ENCODE data around the gene AEBP1.

Gene AEBP1

GRCh38 chr7:44084701-44085100 is 19.4 kb upstream of the AEBP1 start:
- DNase-seq (ENCODE audit: low read depth in 2 of 3, low spot score in 1 of 3): no peak

- no peak for DNase-seq (ENCODE audit: low read depth in 2 of 3, low spot score in 1 of 3)
Observed at GRCh38 chr7:44085546-44085945, 18.6 kb upstream of the AEBP1 start.

- DNase-seq (ENCODE audit: low read depth in 2 of 3, low spot score in 1 of 3): no peak
Observed at GRCh38 chr7:44086627-44087026, 17.5 kb upstream of the AEBP1 start.

- DNase-seq (ENCODE audit: low read depth in 2 of 3, low spot score in 1 of 3): no peak
Observed at GRCh38 chr7:44087911-44088838, 16.0 kb upstream of the AEBP1 start.

GRCh38 chr7:44093102-44093641 is 11.0 kb upstream of the AEBP1 start:
- no peak for DNase-seq (ENCODE audit: low read depth in 2 of 3, low spot score in 1 of 3)

- DNase-seq (ENCODE audit: low read depth in 2 of 3, low spot score in 1 of 3): no peak
Observed at GRCh38 chr7:44094365-44094764, 9.8 kb upstream of the AEBP1 start.

- DNase-seq (ENCODE audit: low read depth in 2 of 3, low spot score in 1 of 3): no peak
Observed at GRCh38 chr7:44094883-44095592, 9.1 kb upstream of the AEBP1 start.

GRCh38 chr7:44095781-44096180 is 8.4 kb upstream of the AEBP1 start:
- no peak for DNase-seq (ENCODE audit: low read depth in 2 of 3, low spot score in 1 of 3)

- DNase-seq (ENCODE audit: low read depth in 2 of 3, low spot score in 1 of 3): no peak
Observed at GRCh38 chr7:44096326-44096881, 7.7 kb upstream of the AEBP1 start.

GRCh38 chr7:44097064-44097932 is 6.8 kb upstream of the AEBP1 start:
- peak in 1 of 3 donors; percentile 22 for DNase-seq (ENCODE audit: low read depth in 2 of 3, low spot score in 1 of 3)

- no peak for DNase-seq (ENCODE audit: low read depth in 2 of 3, low spot score in 1 of 3)
Observed at GRCh38 chr7:44098092-44099068, 5.8 kb upstream of the AEBP1 start.

- DNase-seq (ENCODE audit: low read depth in 2 of 3, low spot score in 1 of 3): no peak
Observed at GRCh38 chr7:44099669-44100068, 4.5 kb upstream of the AEBP1 start.

- DNase-seq (ENCODE audit: low read depth in 2 of 3, low spot score in 1 of 3): no peak
Observed at GRCh38 chr7:44100458-44101302, 3.5 kb upstream of the AEBP1 start.

GRCh38 chr7:44101303-44101965 is 2.7 kb upstream of the AEBP1 start:
- DNase-seq (ENCODE audit: low read depth in 2 of 3, low spot score in 1 of 3): no peak

GRCh38 chr7:44101966-44102845 is 1.9 kb upstream of the AEBP1 start:
- DNase-seq (ENCODE audit: low read depth in 2 of 3, low spot score in 1 of 3): no peak

GRCh38 chr7:44102846-44103565 is 1.1 kb upstream of the AEBP1 start:
- DNase-seq (ENCODE audit: low read depth in 2 of 3, low spot score in 1 of 3): no peak

- no peak for DNase-seq (ENCODE audit: low read depth in 2 of 3, low spot score in 1 of 3)
Observed at GRCh38 chr7:44103566-44103922, 601 bp upstream of the AEBP1 start.
